Measurements from ENCODE around the gene NFATC1.

The NFATC1 gene

GRCh38 chr18:79507076-79507545, 111.4 kb downstream of the NFATC1 start:
- no peak overlapping the region for H2AFZ ChIP-seq (ENCODE audit: low read depth, low read length)
- no peaks in the 10 kb centered on the region for H4K20me1 ChIP-seq (ENCODE audit: insufficient read depth, low read length)
- H3K9ac ChIP-seq (ENCODE audit: low read length): no peak overlapping the region
- peaks cover 10% of the 10 kb centered on the region for H3K4me1 ChIP-seq (ENCODE audit: low read length)
- no peak for TF ChIP-seq EZH2phosphoT487 (IDR thresholded peaks at IDR 0.05; ENCODE audit: low read depth)
- no peak for TF ChIP-seq CTCF (IDR thresholded peaks at IDR 0.05; ENCODE audit: low read depth, low read length)
- no peaks in the 10 kb centered on the region for H3K9me3 ChIP-seq (ENCODE audit: insufficient read depth, low read length)
- H3K79me2 ChIP-seq (ENCODE audit: low read length): no peaks in the 10 kb centered on the region
- H3K4me2 ChIP-seq (ENCODE audit: low read length): no peak overlapping the region
- no peak overlapping the region for H3K27ac ChIP-seq (ENCODE audit: low read length)
- H3K36me3 ChIP-seq (replicated peaks; ENCODE audit: low read depth, low read length): peaks cover 4% of the 10 kb centered on the region
- H3K4me3 ChIP-seq (ENCODE audit: low read length): no peak overlapping the region
- no peaks in the 10 kb centered on the region for H3K27me3 ChIP-seq (ENCODE audit: low read depth, low read length)

- no peak overlapping the region for H3K27ac ChIP-seq (ENCODE audit: low read length)
- no peaks in the 10 kb centered on the region for H4K20me1 ChIP-seq (ENCODE audit: insufficient read depth, low read length)
- H3K4me3 ChIP-seq (ENCODE audit: low read length): no peak overlapping the region
- TF ChIP-seq CTCF (IDR thresholded peaks at IDR 0.05; ENCODE audit: low read depth, low read length): no peak
- no peak for TF ChIP-seq EZH2phosphoT487 (IDR thresholded peaks at IDR 0.05; ENCODE audit: low read depth)
- no peaks in the 10 kb centered on the region for H3K79me2 ChIP-seq (ENCODE audit: low read length)
- peaks cover 10% of the 10 kb centered on the region for H3K36me3 ChIP-seq (replicated peaks; ENCODE audit: low read depth, low read length)
- H3K9me3 ChIP-seq (ENCODE audit: insufficient read depth, low read length): no peaks in the 10 kb centered on the region
- no peak overlapping the region for H2AFZ ChIP-seq (ENCODE audit: low read depth, low read length)
- no peak overlapping the region for H3K4me2 ChIP-seq (ENCODE audit: low read length)
- H3K9ac ChIP-seq (ENCODE audit: low read length): no peak overlapping the region
- peaks cover 10% of the 10 kb centered on the region for H3K4me1 ChIP-seq (ENCODE audit: low read length)
- no peaks in the 10 kb centered on the region for H3K27me3 ChIP-seq (ENCODE audit: low read depth, low read length)
These were observed 112.1 kb downstream of the NFATC1 start for GRCh38 chr18:79507546-79508480.

- Histone ChIP-seq H3K79me2 (ENCODE audit: low read length) (no peaks in the 10 kb centered on the region), H3K9me3 (ENCODE audit: insufficient read depth, low read length) (no peaks in the 10 kb centered on the region), H3K27me3 (ENCODE audit: low read depth, low read length) (no peaks in the 10 kb centered on the region), H3K27ac (ENCODE audit: low read length) (no peak overlapping the region), H3K4me2 (ENCODE audit: low read length) (no peak overlapping the region), H3K36me3 (replicated peaks; ENCODE audit: low read depth, low read length) (peaks cover 11% of the 10 kb centered on the region), H3K4me1 (ENCODE audit: low read length) (peaks cover 10% of the 10 kb centered on the region), H3K4me3 (ENCODE audit: low read length) (no peak overlapping the region), H3K9ac (ENCODE audit: low read length) (no peak overlapping the region), H2AFZ (ENCODE audit: low read depth, low read length) (no peak overlapping the region), H4K20me1 (ENCODE audit: insufficient read depth, low read length) (no peaks in the 10 kb centered on the region)
- TF ChIP-seq EZH2phosphoT487 (IDR thresholded peaks at IDR 0.05; ENCODE audit: low read depth) (no peak), CTCF (IDR thresholded peaks at IDR 0.05; ENCODE audit: low read depth, low read length) (no peak)
These were observed 113.1 kb downstream of the NFATC1 start for GRCh38 chr18:79508565-79509535.

All from OCI-LY3 (cell line).